ENCODE data around the gene CD81. TPM values are rescaled to one million over a fixed set of nuclear protein-coding genes. Genes with fewer than 3 reads are reported as not detected.

Gene CD81
- total RNA-seq, 2 experiments from 2014 or later = 181 to 183 TPM

DNA sequence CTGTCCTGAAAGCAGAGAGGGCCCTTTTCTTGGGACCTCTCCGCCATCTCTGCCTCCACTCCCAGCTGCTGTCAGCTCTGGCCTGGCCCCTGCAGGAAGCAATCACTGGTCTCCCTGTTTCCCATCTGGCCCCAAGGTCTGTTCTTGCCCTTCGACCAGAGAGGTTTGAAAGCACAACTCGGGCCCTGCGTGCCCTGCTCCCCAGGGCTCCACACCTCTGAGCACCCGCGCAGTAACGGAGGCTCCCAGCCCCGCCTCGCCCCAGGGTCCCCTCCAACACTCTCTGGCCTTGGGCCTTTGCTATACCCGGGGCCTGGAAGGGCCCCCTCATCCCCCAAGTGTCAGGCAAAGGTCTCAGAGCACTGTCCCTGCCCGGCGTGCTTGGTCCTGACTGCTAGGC lies 7.8 kb upstream of the CD81 start:
- H3K9me3 Mint-ChIP-seq = no peaks in the 10 kb centered on the region
- intact Hi-C loops (cut with DNase I, micrococcal nuclease) = no loop called here
- ChIA-PET POLR2A (no interaction called here), CTCF (no interaction called here)
- no peaks in the 10 kb centered on the region for H3K36me3 Mint-ChIP-seq (ENCODE audit: low read depth)
- DNase-seq (no peak), ATAC-seq (ENCODE audit: poor library complexity) (no peak)
- H3K4me3 Mint-ChIP-seq = no peak overlapping the region
- no peaks in the 10 kb centered on the region for H3K9me3 ChIP-seq (ENCODE audit: control insufficient read depth in 1 of 2, insufficient read depth in 1 of 2, low read length in 2 of 2)
- no peaks in the 10 kb centered on the region for H3K4me1 ChIP-seq (ENCODE audit: insufficient read depth, low read length)
- no peaks in the 10 kb centered on the region for H3K4me1 Mint-ChIP-seq (ENCODE audit: low read depth)
- TF ChIP-seq, protein P1, sequence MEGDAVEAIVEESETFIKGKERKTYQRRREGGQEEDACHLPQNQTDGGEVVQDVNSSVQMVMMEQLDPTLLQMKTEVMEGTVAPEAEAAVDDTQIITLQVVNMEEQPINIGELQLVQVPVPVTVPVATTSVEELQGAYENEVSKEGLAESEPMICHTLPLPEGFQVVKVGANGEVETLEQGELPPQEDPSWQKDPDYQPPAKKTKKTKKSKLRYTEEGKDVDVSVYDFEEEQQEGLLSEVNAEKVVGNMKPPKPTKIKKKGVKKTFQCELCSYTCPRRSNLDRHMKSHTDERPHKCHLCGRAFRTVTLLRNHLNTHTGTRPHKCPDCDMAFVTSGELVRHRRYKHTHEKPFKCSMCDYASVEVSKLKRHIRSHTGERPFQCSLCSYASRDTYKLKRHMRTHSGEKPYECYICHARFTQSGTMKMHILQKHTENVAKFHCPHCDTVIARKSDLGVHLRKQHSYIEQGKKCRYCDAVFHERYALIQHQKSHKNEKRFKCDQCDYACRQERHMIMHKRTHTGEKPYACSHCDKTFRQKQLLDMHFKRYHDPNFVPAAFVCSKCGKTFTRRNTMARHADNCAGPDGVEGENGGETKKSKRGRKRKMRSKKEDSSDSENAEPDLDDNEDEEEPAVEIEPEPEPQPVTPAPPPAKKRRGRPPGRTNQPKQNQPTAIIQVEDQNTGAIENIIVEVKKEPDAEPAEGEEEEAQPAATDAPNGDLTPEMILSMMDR (IDR thresholded peaks at IDR 0.05) = no peak
- no peaks in the 10 kb centered on the region for H3K27me3 ChIP-seq (ENCODE audit: control insufficient read depth in 1 of 2, insufficient read depth in 2 of 2, low read length in 2 of 2)
- no peaks in the 10 kb centered on the region for H3K36me3 ChIP-seq (ENCODE audit: insufficient read depth, low read length)
- H3K27me3 Mint-ChIP-seq = no peaks in the 10 kb centered on the region
- no peak overlapping the region for H3K27ac Mint-ChIP-seq
- H3K27ac ChIP-seq (ENCODE audit: low read depth in 1 of 2, low read length in 2 of 2) = no peak overlapping the region
- no peak overlapping the region for H3K4me3 ChIP-seq (ENCODE audit: low read length)

DNA sequence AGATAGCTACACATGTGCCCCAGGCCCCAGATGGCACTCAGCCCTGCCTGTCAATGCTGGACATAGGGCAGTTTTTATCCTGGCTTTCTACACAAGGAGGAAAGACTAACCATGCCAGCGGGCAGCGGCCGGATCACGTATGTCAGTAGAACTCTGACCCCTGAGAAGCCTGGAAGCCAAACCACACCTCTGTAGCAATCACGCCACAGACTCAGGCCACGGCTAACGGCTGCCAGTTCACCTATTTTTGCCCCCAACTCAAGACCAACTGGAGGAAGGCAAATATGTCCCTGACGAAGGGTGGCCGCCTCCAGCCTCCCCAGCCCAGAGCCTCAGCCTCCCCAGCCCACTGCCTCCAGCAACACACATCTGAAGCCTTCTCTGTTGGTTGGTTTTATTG lies 7.2 kb upstream of the CD81 start:
- Histone ChIP-seq H3K9me3 (ENCODE audit: control insufficient read depth in 1 of 2, insufficient read depth in 1 of 2, low read length in 2 of 2) (no peaks in the 10 kb centered on the region), H3K4me3 (ENCODE audit: low read length) (no peak overlapping the region), H3K27me3 (ENCODE audit: control insufficient read depth in 1 of 2, insufficient read depth in 2 of 2, low read length in 2 of 2) (no peaks in the 10 kb centered on the region), H3K4me1 (ENCODE audit: insufficient read depth, low read length) (no peaks in the 10 kb centered on the region), H3K36me3 (ENCODE audit: insufficient read depth, low read length) (no peaks in the 10 kb centered on the region), H3K27ac (ENCODE audit: low read depth in 1 of 2, low read length in 2 of 2) (no peak overlapping the region)
- Mint-ChIP-seq H3K27me3 (no peaks in the 10 kb centered on the region), H3K27ac (no peak overlapping the region), H3K4me1 (ENCODE audit: low read depth) (no peaks in the 10 kb centered on the region), H3K4me3 (no peak overlapping the region), H3K36me3 (ENCODE audit: low read depth) (no peaks in the 10 kb centered on the region), H3K9me3 (no peaks in the 10 kb centered on the region)
- DNase-seq = no peak
- TF ChIP-seq, protein P1 (IDR thresholded peaks at IDR 0.05) = no peak
- no peak for ATAC-seq (ENCODE audit: poor library complexity)
- CTCF ChIA-PET = no interaction called here
- intact Hi-C loops (cut with DNase I, micrococcal nuclease) = loop anchor here in 1 of 2 experiments (10.0 kb wide), 2 partner anchors 1015 to 1105 kb away; no protein-coding TSS in a partner anchor
- POLR2A ChIA-PET = no interaction called here

DNA sequence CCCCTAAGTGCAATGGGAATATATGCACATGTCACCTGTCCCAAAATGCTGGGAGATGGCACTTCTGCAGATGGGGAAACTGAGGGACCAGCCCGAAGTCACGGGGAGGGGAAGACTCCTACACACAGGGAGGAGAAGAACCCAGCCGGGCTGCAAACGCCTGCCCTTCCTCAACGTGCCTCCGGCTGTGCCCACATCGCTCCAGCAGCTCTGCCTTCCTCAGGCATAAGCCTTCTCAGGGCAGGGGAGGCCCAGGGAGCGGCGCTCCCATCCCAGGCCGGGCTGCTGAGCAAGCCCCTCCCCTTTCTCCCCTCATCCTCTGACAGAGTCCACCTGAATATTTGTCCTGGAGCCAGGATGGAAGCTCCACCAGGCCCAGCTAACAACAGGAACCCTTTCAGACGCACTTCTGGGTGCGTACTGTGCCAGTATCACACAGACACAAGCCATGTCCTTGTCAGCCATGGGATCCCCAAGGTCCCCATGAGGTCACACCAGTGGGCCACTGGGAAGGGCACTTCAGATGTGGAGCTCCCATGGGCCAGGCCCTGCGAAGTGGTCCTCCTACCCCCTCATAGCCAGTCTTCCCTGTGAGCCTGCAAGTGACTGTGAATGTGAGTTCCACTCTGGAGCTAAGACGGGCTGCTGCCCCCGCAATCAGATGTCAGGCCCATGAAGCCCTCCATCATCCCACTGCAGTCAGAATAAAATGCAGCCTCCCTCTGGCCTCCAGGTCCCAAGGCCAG lies 2.5 kb upstream of the CD81 start:
- Mint-ChIP-seq H3K9me3 (no peaks in the 10 kb centered on the region), H3K4me1 (ENCODE audit: low read depth) (peaks cover 9% of the 10 kb centered on the region), H3K27me3 (no peaks in the 10 kb centered on the region), H3K27ac (no peak overlapping the region), H3K36me3 (ENCODE audit: low read depth) (no peaks in the 10 kb centered on the region), H3K4me3 (peak overlapping the region; percentile 83)
- TF ChIP-seq, protein P1 (IDR thresholded peaks at IDR 0.05) = no peak
- H3K4me1 ChIP-seq (ENCODE audit: insufficient read depth, low read length) = peaks cover 23% of the 10 kb centered on the region
- no peak for DNase-seq
- intact Hi-C loops (cut with DNase I, micrococcal nuclease) = loop anchor here in 1 of 2 experiments (2.0 to 10.0 kb wide), 4 partner anchors 70 to 1110 kb away; partner anchors contain the start of genes C11orf21, KCNQ1, TRPM5 and TSPAN32
- ChIA-PET POLR2A (no interaction called here), CTCF (no interaction called here)
- no peaks in the 10 kb centered on the region for H3K27me3 ChIP-seq (ENCODE audit: control insufficient read depth in 1 of 2, insufficient read depth in 2 of 2, low read length in 2 of 2)
- no peaks in the 10 kb centered on the region for H3K9me3 ChIP-seq (ENCODE audit: control insufficient read depth in 1 of 2, insufficient read depth in 1 of 2, low read length in 2 of 2)
- H3K4me3 ChIP-seq (ENCODE audit: low read length) = no peak overlapping the region
- no peaks in the 10 kb centered on the region for H3K36me3 ChIP-seq (ENCODE audit: insufficient read depth, low read length)
- no peak for ATAC-seq (ENCODE audit: poor library complexity)
- no peak overlapping the region for H3K27ac ChIP-seq (ENCODE audit: low read depth in 1 of 2, low read length in 2 of 2)
